IMR-90 (cell line): ENCODE measurements around the gene ACOXL. TPM values are rescaled to one million over a fixed set of nuclear protein-coding genes. Genes with fewer than 3 reads are reported as not detected.

Experiments used
- ATAC-seq: fragments of 200-7000 bp; cut with Tn5 transposase; 2 replicates; pipeline ENCODE4 v1.9.1; 2020; ENCODE audit warnings: low read depth, mild to moderate bottlenecking, moderate library complexity
- BruUV-seq: library from RNA; stranded (reverse); fragments of 400-500 nt; replicated peaks from 2 replicates; lab custom pipeline; 2021; lab: Mats Ljungman, UMichigan
- CTCF ChIA-PET: fragments of 300-600 bp; formaldehyde crosslinking; extraction: SDS; loops from one replicate; lab custom pipeline; 2021; ENCODE audit warnings: antibody characterized with exemption; lab: Yijun Ruan, JAX
- POLR2A ChIA-PET: fragments of 300-600 bp; sonication (Branson Sonifier 250); formaldehyde crosslinking; loops from one replicate; lab custom pipeline; 2022; ENCODE audit warnings: antibody characterized with exemption; ENCODE audit not compliant: unreplicated experiment; lab: Charles Lee
- DNase-seq: peaks from one replicate; pipeline ENCODE4 v3.0.0; 2013
- H2AFZ ChIP-seq: replicated peaks from 2 replicates; pipeline ENCODE3; 2013; ENCODE audit warnings: low read length, mild to moderate bottlenecking; ENCODE audit not compliant: poor library complexity
- H2AK5ac ChIP-seq: 2 replicates; pipeline ENCODE4 v1.6.1; 2013; ENCODE audit warnings: low read depth, low read length, inconsistent platforms
- H2AK9ac ChIP-seq: replicated peaks from 2 replicates; pipeline ENCODE3; 2013; ENCODE audit warnings: mild to moderate bottlenecking, low read depth, low read length, moderate library complexity; ENCODE audit not compliant: poor library complexity
- H2BK120ac ChIP-seq: 2 replicates; pipeline ENCODE4 v1.6.1; 2013; ENCODE audit warnings: low read depth, low read length, inconsistent platforms
- H2BK15ac ChIP-seq: 3 replicates; pipeline ENCODE4 v1.6.1; 2013; ENCODE audit warnings: low read depth, low read length, inconsistent platforms
- H2BK20ac ChIP-seq: 2 replicates; pipeline ENCODE4 v1.6.1; 2013; ENCODE audit warnings: low read depth, mild to moderate bottlenecking, inconsistent platforms, low read length, moderate library complexity
- H2BK5ac ChIP-seq: 2 replicates; pipeline ENCODE4 v1.6.1; 2013; ENCODE audit warnings: mild to moderate bottlenecking, low read depth, low read length, inconsistent platforms; ENCODE audit not compliant: poor library complexity, severe bottlenecking
- H3K14ac ChIP-seq: replicated peaks from 2 replicates; pipeline ENCODE4 v1.6.1; 2013; ENCODE audit warnings: low read depth, low read length, inconsistent platforms
- H3K18ac ChIP-seq: 2 replicates; pipeline ENCODE4 v1.6.1; 2013; ENCODE audit warnings: low read depth, low read length, control low read depth
- H3K23ac ChIP-seq: 2 replicates; pipeline ENCODE4 v1.6.1; 2013; ENCODE audit warnings: low read depth, low read length, inconsistent platforms
- H3K27ac ChIP-seq: 2 replicates; pipeline ENCODE4 v1.5.1; 2013; ENCODE audit warnings: mild to moderate bottlenecking, control low read depth, low read length; ENCODE audit not compliant: insufficient read depth
- H3K27me3 ChIP-seq: 2 replicates; pipeline ENCODE4 v1.6.1; 2013; ENCODE audit warnings: low read length; ENCODE audit not compliant: control insufficient read depth, insufficient read depth
- H3K36me3 ChIP-seq: 2 replicates; pipeline ENCODE4 v1.6.1; 2013; ENCODE audit warnings: low read length, mixed read lengths; ENCODE audit not compliant: control insufficient read depth, insufficient read depth
- H3K4ac ChIP-seq: 2 replicates; pipeline ENCODE4 v1.6.1; 2013; ENCODE audit warnings: low read depth, low read length, inconsistent platforms
- H3K4me1 ChIP-seq: 2 replicates; pipeline ENCODE4 v1.6.1; 2013; ENCODE audit warnings: low read length, mixed read lengths; ENCODE audit not compliant: control insufficient read depth, insufficient read depth
- H3K4me2 ChIP-seq: 2 replicates; pipeline ENCODE4 v1.6.1; 2013; ENCODE audit warnings: low read depth, mild to moderate bottlenecking, control low read depth, low read length, moderate library complexity
- H3K4me3 ChIP-seq: 2 replicates; pipeline ENCODE4 v1.5.1; 2013; ENCODE audit warnings: low read depth, mild to moderate bottlenecking, control low read depth, low read length, moderate library complexity; ENCODE audit not compliant: insufficient read depth
- H3K56ac ChIP-seq: 2 replicates; pipeline ENCODE4 v1.6.1; 2013; ENCODE audit warnings: low read length, inconsistent platforms; ENCODE audit not compliant: insufficient read depth; ENCODE audit errors: extremely low read depth
- H3K79me1 ChIP-seq, 2 experiments: 2 replicates each; pipeline ENCODE4 v1.6.1; 2013; ENCODE audit warnings: low read length in 2 of 2, inconsistent platforms in 1 of 2, low read depth in 1 of 2
- H3K9ac ChIP-seq: 2 replicates; pipeline ENCODE4 v1.6.1; 2013; ENCODE audit warnings: low read depth, low read length, control low read depth
- H3K9me1 ChIP-seq: 2 replicates; pipeline ENCODE4 v1.6.1; 2013; ENCODE audit warnings: low read length, inconsistent platforms; ENCODE audit not compliant: insufficient read depth
- H3K9me3 ChIP-seq: 2 replicates; pipeline ENCODE4 v1.6.1; 2013; ENCODE audit warnings: low read length; ENCODE audit not compliant: control insufficient read depth, insufficient read depth
- H4K20me1 ChIP-seq: 2 replicates; pipeline ENCODE4 v1.6.1; 2013; ENCODE audit warnings: low read length, inconsistent platforms; ENCODE audit not compliant: insufficient read depth
- H4K5ac ChIP-seq: 2 replicates; pipeline ENCODE4 v1.6.1; 2013; ENCODE audit warnings: mild to moderate bottlenecking, low read depth, low read length, control low read depth
- H4K8ac ChIP-seq, 2 experiments: 2 replicates each; pipeline ENCODE4 v1.6.1; 2013; ENCODE audit warnings: low read depth in 2 of 2, low read length in 2 of 2, control low read depth in 1 of 2, inconsistent platforms in 1 of 2
- H4K91ac ChIP-seq: 2 replicates; pipeline ENCODE4 v1.6.1; 2013; ENCODE audit warnings: low read depth, low read length, inconsistent platforms; ENCODE audit not compliant: insufficient read depth
- BHLHE40 ChIP-seq: fragments of 150-350 bp; IDR thresholded peaks from 2 replicates; pipeline ENCODE4 v1.6.1; 2016; ENCODE audit warnings: mild to moderate bottlenecking, low read depth, low read length
- CEBPB ChIP-seq: IDR thresholded peaks from 2 replicates; pipeline ENCODE4 v1.6.1; 2012; ENCODE audit warnings: low read depth, low read length, improper control_type of control experiment
- CHD1 ChIP-seq: IDR thresholded peaks from 2 replicates; pipeline ENCODE4 v1.6.1; 2012; ENCODE audit warnings: low read depth, low read length, improper control_type of control experiment
- FOS ChIP-seq: fragments of 150-350 bp; IDR thresholded peaks from 2 replicates; pipeline ENCODE4 v1.6.1; 2016; ENCODE audit warnings: low read depth, low read length
- MAFK ChIP-seq: IDR thresholded peaks from 2 replicates; pipeline ENCODE4 v1.6.1; 2012; ENCODE audit warnings: low read depth, low read length, improper control_type of control experiment
- MAZ ChIP-seq: IDR thresholded peaks from 2 replicates; pipeline ENCODE4 v1.6.1; 2012; ENCODE audit warnings: low read depth, mild to moderate bottlenecking, low read length, improper control_type of control experiment, moderate library complexity, borderline replicate concordance
- MXI1 ChIP-seq: IDR thresholded peaks from 2 replicates; pipeline ENCODE4 v1.6.1; 2012; ENCODE audit warnings: low read depth, mild to moderate bottlenecking, low read length, moderate library complexity, borderline replicate concordance
- NFE2L2 ChIP-seq: fragments of 150-350 bp; IDR thresholded peaks from 2 replicates; pipeline ENCODE4 v1.6.1; 2016; ENCODE audit warnings: low read depth, mild to moderate bottlenecking, low read length
- POLR2A ChIP-seq: IDR thresholded peaks from 2 replicates; pipeline ENCODE4 v1.6.1; 2012; ENCODE audit warnings: mild to moderate bottlenecking, low read depth, low read length
- RAD21 ChIP-seq: IDR thresholded peaks from 2 replicates; pipeline ENCODE4 v1.6.1; 2012; ENCODE audit warnings: low read length, improper control_type of control experiment
- RCOR1 ChIP-seq: IDR thresholded peaks from 2 replicates; pipeline ENCODE4 v1.6.1; 2012; ENCODE audit warnings: mild to moderate bottlenecking, low read length, improper control_type of control experiment; ENCODE audit not compliant: insufficient replicate concordance
- RFX5 ChIP-seq: IDR thresholded peaks from 2 replicates; pipeline ENCODE4 v1.8.0; 2012; ENCODE audit warnings: low read depth, mild to moderate bottlenecking, low read length, moderate library complexity
- SMC3 ChIP-seq: fragments of 150-350 bp; IDR thresholded peaks from 2 replicates; pipeline ENCODE4 v1.6.1; 2016; ENCODE audit warnings: low read depth, mild to moderate bottlenecking, antibody characterized with exemption, low read length, moderate library complexity
- WGBS, 2 experiments: methylation state at CpG; one replicate each; pipeline versions ENCODE4 v1.1.5 to v1.1.7; 2013; ENCODE audit warnings: missing lambda C conversion rate in 2 of 2; ENCODE audit not compliant: insufficient read length in 1 of 2; ENCODE audit errors: extremely low coverage in 2 of 2; 5-methylcytosine and 5-hydroxymethylcytosine counted together
- dilution Hi-C: fragments of 300-500 bp; cut with HindIII; formaldehyde crosslinking; loops from one replicate; pipeline ENCODE4 v1.14.3; 2018; ENCODE audit warnings: low sequenced_read_pairs; ENCODE audit not compliant: unreplicated experiment
- in situ Hi-C: fragments of 300-500 bp; cut with MboI; formaldehyde crosslinking; loops from 3 replicates; pipeline ENCODE4 v1.14.3; 2019; ENCODE audit warnings: low sequenced_read_pairs, inconsistent platforms, mixed read lengths
- intact Hi-C: fragments of 100-400 bp; cut with micrococcal nuclease; formaldehyde crosslinking; loops from 2 replicates; pipeline ENCODE4 v1.10.0; 2022
- polyA plus RNA-seq, 3 experiments: library from polyadenylated mRNA; depleted of rRNA; stranded (reverse); fragments of >200 nt; gene quantifications; 2 replicates each; pipeline ENCODE4 v1.2.3, GENCODE V29; 2012; ENCODE audit warnings: low replicate concordance in 1 of 3
- total RNA-seq: library from RNA; depleted of rRNA; stranded (reverse); fragments of >200 nt; gene quantifications from 2 replicates; pipeline ENCODE4 v1.2.3, GENCODE V29; 2012
- TF ChIP-seq, protein P1 (sequence below): fragments of 150-350 bp; IDR thresholded peaks from 2 replicates; pipeline ENCODE4 v1.6.1; 2016; ENCODE audit warnings: low read depth, mild to moderate bottlenecking, low read length, moderate library complexity, borderline replicate concordance
- TF ChIP-seq, protein P2 (sequence below): fragments of 150-350 bp; IDR thresholded peaks from 2 replicates; pipeline ENCODE4 v1.6.1; 2017; ENCODE audit warnings: mild to moderate bottlenecking, antibody characterized with exemption, low read length, low read depth
- TF ChIP-seq, protein P3 (sequence below): conservative IDR thresholded peaks from 2 replicates; pipeline ENCODE4 v1.5.1; 2012; ENCODE audit warnings: mild to moderate bottlenecking, low read depth, low read length, improper control_type of control experiment

ACOXL gene
- total and polyA plus RNA-seq, 2 of the 4 experiments (the other 2 are of a cell fraction): not detected

DNA sequence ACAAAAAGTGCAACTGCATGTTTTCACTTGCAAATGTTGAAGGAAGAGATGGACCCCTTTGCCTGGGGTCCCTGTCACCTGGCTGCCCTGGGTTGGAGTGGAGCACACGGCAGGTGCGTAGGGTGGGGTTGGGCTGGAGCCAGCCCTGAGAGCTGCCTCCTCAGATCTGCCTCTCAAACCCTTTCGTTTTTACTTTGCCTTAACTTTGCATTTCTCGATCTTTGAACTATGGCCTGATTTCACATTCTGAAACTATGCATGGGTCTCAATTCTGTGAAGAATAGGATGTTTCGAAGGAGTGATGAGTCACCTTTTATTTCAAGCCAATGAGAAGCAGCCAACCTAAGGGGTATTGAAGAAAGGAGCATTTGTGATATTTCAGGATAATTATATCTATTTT is 132.8 kb downstream of the ACOXL start:
- no peak overlapping the region for H3K4me3 ChIP-seq
- H3K18ac ChIP-seq: no peak overlapping the region
- no peak overlapping the region for H3K23ac ChIP-seq
- no peaks in the 10 kb centered on the region for H3K79me1 ChIP-seq
- no peaks in the 10 kb centered on the region for H3K36me3 ChIP-seq
- dilution Hi-C loops (no loop called here), intact Hi-C loops (no loop called here), in situ Hi-C loops (no loop called here)
- 20% methylated on average over 1 of the region's 5 CpGs; no CpG with 5 or more reads in 1 of the 2 experiments for WGBS, 2 experiments
- H3K4ac ChIP-seq: no peak overlapping the region
- H3K56ac ChIP-seq: no peak overlapping the region
- H3K4me2 ChIP-seq: no peak overlapping the region
- POLR2A ChIA-PET: no interaction called here
- H4K8ac ChIP-seq: no peak overlapping the region
- no peak overlapping the region for H4K5ac ChIP-seq
- BruUV-seq: no TSS peak
- H2BK20ac ChIP-seq: no peak overlapping the region
- no peak for TF ChIP-seq RAD21
- no peak for TF ChIP-seq MAZ
- TF ChIP-seq, protein P1, sequence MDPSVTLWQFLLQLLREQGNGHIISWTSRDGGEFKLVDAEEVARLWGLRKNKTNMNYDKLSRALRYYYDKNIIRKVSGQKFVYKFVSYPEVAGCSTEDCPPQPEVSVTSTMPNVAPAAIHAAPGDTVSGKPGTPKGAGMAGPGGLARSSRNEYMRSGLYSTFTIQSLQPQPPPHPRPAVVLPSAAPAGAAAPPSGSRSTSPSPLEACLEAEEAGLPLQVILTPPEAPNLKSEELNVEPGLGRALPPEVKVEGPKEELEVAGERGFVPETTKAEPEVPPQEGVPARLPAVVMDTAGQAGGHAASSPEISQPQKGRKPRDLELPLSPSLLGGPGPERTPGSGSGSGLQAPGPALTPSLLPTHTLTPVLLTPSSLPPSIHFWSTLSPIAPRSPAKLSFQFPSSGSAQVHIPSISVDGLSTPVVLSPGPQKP: no peak
- no peak for TF ChIP-seq RFX5
- no peak for TF ChIP-seq CEBPB
- no peak for TF ChIP-seq SMC3
- TF ChIP-seq RCOR1: no peak
- TF ChIP-seq CHD1: no peak
- no peak for TF ChIP-seq FOS
- TF ChIP-seq, protein P2, sequence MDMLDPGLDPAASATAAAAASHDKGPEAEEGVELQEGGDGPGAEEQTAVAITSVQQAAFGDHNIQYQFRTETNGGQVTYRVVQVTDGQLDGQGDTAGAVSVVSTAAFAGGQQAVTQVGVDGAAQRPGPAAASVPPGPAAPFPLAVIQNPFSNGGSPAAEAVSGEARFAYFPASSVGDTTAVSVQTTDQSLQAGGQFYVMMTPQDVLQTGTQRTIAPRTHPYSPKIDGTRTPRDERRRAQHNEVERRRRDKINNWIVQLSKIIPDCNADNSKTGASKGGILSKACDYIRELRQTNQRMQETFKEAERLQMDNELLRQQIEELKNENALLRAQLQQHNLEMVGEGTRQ: no peak
- no peak for TF ChIP-seq MAFK
- TF ChIP-seq, protein P3, sequence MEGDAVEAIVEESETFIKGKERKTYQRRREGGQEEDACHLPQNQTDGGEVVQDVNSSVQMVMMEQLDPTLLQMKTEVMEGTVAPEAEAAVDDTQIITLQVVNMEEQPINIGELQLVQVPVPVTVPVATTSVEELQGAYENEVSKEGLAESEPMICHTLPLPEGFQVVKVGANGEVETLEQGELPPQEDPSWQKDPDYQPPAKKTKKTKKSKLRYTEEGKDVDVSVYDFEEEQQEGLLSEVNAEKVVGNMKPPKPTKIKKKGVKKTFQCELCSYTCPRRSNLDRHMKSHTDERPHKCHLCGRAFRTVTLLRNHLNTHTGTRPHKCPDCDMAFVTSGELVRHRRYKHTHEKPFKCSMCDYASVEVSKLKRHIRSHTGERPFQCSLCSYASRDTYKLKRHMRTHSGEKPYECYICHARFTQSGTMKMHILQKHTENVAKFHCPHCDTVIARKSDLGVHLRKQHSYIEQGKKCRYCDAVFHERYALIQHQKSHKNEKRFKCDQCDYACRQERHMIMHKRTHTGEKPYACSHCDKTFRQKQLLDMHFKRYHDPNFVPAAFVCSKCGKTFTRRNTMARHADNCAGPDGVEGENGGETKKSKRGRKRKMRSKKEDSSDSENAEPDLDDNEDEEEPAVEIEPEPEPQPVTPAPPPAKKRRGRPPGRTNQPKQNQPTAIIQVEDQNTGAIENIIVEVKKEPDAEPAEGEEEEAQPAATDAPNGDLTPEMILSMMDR: no peak
- TF ChIP-seq BHLHE40: no peak
- TF ChIP-seq MXI1: no peak
- no peak for TF ChIP-seq POLR2A
- no peak for TF ChIP-seq NFE2L2
- H3K27ac ChIP-seq: no peak overlapping the region
- H4K20me1 ChIP-seq: no peaks in the 10 kb centered on the region
- H2AK9ac ChIP-seq: no peak overlapping the region
- H3K9me3 ChIP-seq: no peaks in the 10 kb centered on the region
- peak; percentile 6 for DNase-seq
- no peak overlapping the region for H3K9ac ChIP-seq
- no peaks in the 10 kb centered on the region for H3K4me1 ChIP-seq
- peaks cover 24% of the 10 kb centered on the region for H3K27me3 ChIP-seq
- no peak overlapping the region for H4K91ac ChIP-seq
- H3K9me1 ChIP-seq: no peaks in the 10 kb centered on the region
- H2BK5ac ChIP-seq: no peak overlapping the region
- H2BK15ac ChIP-seq: no peak overlapping the region
- CTCF ChIA-PET: no interaction called here
- ATAC-seq: no peak
- H2AFZ ChIP-seq: no peak overlapping the region
- H2BK120ac ChIP-seq: no peak overlapping the region
- H2AK5ac ChIP-seq: no peak overlapping the region
- no peak overlapping the region for H3K14ac ChIP-seq
